IMR-90 (cell line): ENCODE results near the gene RFTN2.

Source experiments
- CTCF ChIP-seq: conservative IDR thresholded peaks from 2 replicates; pipeline ENCODE4 v1.5.1; 2012; ENCODE audit warnings: mild to moderate bottlenecking, low read depth, low read length, improper control_type of control experiment
- POLR2A ChIP-seq: IDR thresholded peaks from 2 replicates; pipeline ENCODE4 v1.6.1; 2012; ENCODE audit warnings: mild to moderate bottlenecking, low read depth, low read length
- RAD21 ChIP-seq: IDR thresholded peaks from 2 replicates; pipeline ENCODE4 v1.6.1; 2012; ENCODE audit warnings: low read length, improper control_type of control experiment
- RFX5 ChIP-seq: IDR thresholded peaks from 2 replicates; pipeline ENCODE4 v1.8.0; 2012; ENCODE audit warnings: low read depth, mild to moderate bottlenecking, low read length, moderate library complexity
- SMC3 ChIP-seq: fragments of 150-350 bp; IDR thresholded peaks from 2 replicates; pipeline ENCODE4 v1.6.1; 2016; ENCODE audit warnings: low read depth, mild to moderate bottlenecking, antibody characterized with exemption, low read length, moderate library complexity

DNA sequence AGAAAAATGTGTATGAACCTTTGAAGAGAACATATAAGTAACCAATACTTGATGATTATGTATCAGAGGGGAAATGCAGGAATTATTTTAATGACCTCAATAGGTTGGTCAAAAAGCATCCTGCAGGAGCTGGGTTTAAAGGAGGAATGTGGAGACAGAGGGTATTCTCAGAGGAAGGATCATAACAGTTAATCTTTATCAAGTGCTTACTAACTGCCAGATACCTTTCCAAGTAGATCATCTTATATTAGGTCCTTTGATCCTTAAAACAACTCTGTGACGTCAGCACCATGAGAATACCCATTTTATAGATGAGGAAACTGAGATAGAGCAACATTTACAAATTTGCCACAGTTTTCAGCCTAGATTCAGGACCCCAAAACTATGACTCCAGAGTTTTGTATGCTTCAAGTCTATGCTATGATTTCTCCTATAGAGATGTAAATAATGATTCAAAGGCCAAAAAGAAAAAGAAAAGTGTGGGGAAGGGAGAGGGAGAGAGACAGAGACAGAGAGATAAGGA is 3.0 kb downstream of the RFTN2 start:
- TF ChIP-seq CTCF (no peak), POLR2A (no peak), RAD21 (no peak), SMC3 (no peak), RFX5 (no peak)
